CD4-positive, alpha-beta T cell (primary cell): Measurements from ENCODE around the gene FAM187B. TPM values are rescaled to one million over a fixed set of nuclear protein-coding genes. Genes with fewer than 3 reads are reported as not detected.

Experiments
- ATAC-seq: fragments of 200-7000 bp; cut with Tn5 transposase; one replicate; pipeline ENCODE4 v1.10.0; 2022; ENCODE audit warnings: mild to moderate bottlenecking; ENCODE audit not compliant: poor library complexity
- CTCF ChIA-PET: fragments of 350-600 bp; sonication (Branson Sonifier 250); formaldehyde crosslinking; loops from one replicate; lab custom pipeline; 2021; ENCODE audit warnings: antibody characterized with exemption, inconsistent platforms; lab: Charles Lee
- POLR2A ChIA-PET: fragments of 350-600 bp; sonication (Branson Sonifier 250); formaldehyde crosslinking; loops from one replicate; lab custom pipeline; 2021; ENCODE audit warnings: antibody characterized with exemption, inconsistent platforms; lab: Charles Lee
- DNase-seq, 14 experiments: peaks; one replicate each; pipeline ENCODE4 v3.0.0-alpha.2; 2013 to 2020; ENCODE audit warnings: mixed read lengths in 2 of 14
- H3K27ac ChIP-seq, 2 donors: one replicate each; pipeline versions ENCODE4 v1.5.1 to v1.7.0; 2013; ENCODE audit warnings: low read length in 2 of 2, low read depth in 1 of 2, mild to moderate bottlenecking in 1 of 2
- H3K27me3 ChIP-seq, 2 experiments: 1 replicate in 1 of 2; 2 replicates in 1 of 2; pipeline versions ENCODE4 v1.6.1 to v1.7.0; 2013; ENCODE audit warnings: low read length in 2 of 2, control low read depth in 1 of 2, mild to moderate bottlenecking in 1 of 2, moderate library complexity in 1 of 2; ENCODE audit not compliant: insufficient read depth in 2 of 2, control insufficient read depth in 1 of 2
- H3K36me3 ChIP-seq: one replicate; pipeline ENCODE4 v1.6.1; 2013; ENCODE audit warnings: low read length, control low read depth; ENCODE audit not compliant: insufficient read depth
- H3K4me1 ChIP-seq: one replicate; pipeline ENCODE4 v1.6.1; 2013; ENCODE audit warnings: low read length, control low read depth; ENCODE audit not compliant: insufficient read depth
- H3K4me3 ChIP-seq: one replicate; pipeline ENCODE4 v1.5.1; 2013; ENCODE audit warnings: mild to moderate bottlenecking, low read length, moderate library complexity
- H3K9me3 ChIP-seq, 2 experiments: 1 replicate in 1 of 2; 2 replicates in 1 of 2; pipeline versions ENCODE4 v1.6.1 to v1.7.0; 2013; ENCODE audit warnings: low read length in 2 of 2, mild to moderate bottlenecking in 2 of 2, control low read depth in 1 of 2, moderate library complexity in 1 of 2; ENCODE audit not compliant: control insufficient read depth in 1 of 2, insufficient read depth in 1 of 2
- H3K27ac Mint-ChIP-seq: one replicate; pipeline ENCODE4 v1.8.0; 2020; ENCODE audit warnings: mixed read lengths
- H3K27me3 Mint-ChIP-seq: one replicate; pipeline ENCODE4 v1.8.0; 2021; ENCODE audit warnings: mixed read lengths
- H3K36me3 Mint-ChIP-seq: one replicate; pipeline ENCODE4 v1.8.0; 2021; ENCODE audit warnings: low read depth, mixed read lengths
- H3K4me1 Mint-ChIP-seq: one replicate; pipeline ENCODE4 v1.8.0; 2021; ENCODE audit warnings: low read depth, mixed read lengths
- H3K4me3 Mint-ChIP-seq: one replicate; pipeline ENCODE4 v1.8.0; 2020; ENCODE audit warnings: mild to moderate bottlenecking, mixed read lengths
- H3K9me3 Mint-ChIP-seq: one replicate; pipeline ENCODE4 v1.8.0; 2020; ENCODE audit warnings: mixed read lengths
- intact Hi-C, 2 experiments: fragments of 100-400 bp; cut with DNase I in 1 of 2; cut with micrococcal nuclease in 1 of 2; formaldehyde crosslinking; loops; one replicate each; pipeline versions ENCODE4 v1.15.1 to v1.9.0; 2023 to 2025; cut with DNase I, micrococcal nuclease
- total RNA-seq, 174 experiments: library from RNA in 2 of 174; stranded (reverse) in 2 of 174; gene quantifications; one replicate each; pipeline ENCODE4 v1.2.3 and lab custom pipeline; 2021 to 2026
- TF ChIP-seq, protein P1 (sequence below): fragments of 200-600 bp; IDR thresholded peaks from one replicate; pipeline ENCODE4 v1.8.0; 2022; ENCODE audit warnings: antibody characterized with exemption, mild to moderate bottlenecking

The FAM187B gene
- total RNA-seq, 2 experiments from 2014 or later, result not detected

DNA sequence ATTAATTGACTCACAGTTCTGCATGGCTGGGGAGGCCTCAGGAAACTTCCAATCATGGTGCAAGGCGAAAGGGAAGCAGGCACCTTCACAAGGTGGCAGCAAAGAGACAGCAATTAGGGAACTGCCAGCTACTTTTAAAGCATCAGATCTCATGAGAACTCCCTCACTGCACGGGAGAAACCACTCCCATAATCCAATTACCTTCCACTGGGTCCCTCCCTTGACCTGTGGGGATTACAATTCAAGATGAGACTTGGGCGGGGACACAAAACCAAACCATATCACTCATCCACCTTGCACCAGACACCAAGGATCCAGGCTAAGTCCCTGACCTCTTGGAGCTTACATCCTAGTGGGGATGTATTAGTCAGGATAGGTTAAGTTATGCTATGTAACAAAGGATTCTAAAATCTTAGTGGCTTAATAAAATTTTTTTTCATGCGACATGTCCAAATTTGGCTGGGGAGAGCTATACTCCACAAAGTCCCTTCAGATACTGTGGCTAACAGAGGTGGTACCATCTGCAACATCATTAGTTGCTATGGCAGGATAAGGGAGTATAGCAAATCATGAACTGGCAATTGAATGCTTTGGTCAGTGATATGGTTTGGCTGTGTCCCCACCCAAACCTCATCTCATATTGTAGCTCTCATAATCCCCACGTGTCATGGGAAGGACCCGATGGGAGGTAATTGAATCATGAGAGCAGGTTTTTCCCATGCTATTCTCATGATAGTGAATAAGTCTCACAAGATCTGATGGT is 8.3 kb upstream of the FAM187B start:
- Mint-ChIP-seq H3K4me1 (peaks cover 33% of the 10 kb centered on the region), H3K4me3 (no peak overlapping the region), H3K27ac (no peak overlapping the region), H3K36me3 (peaks cover 11% of the 10 kb centered on the region), H3K27me3 (no peaks in the 10 kb centered on the region), H3K9me3 (peaks cover 7% of the 10 kb centered on the region)
- ChIA-PET POLR2A (interaction anchor here (0.8 to 2.1 kb wide), 3 partner anchors 24 to 69 kb away, joined by 3 to 9 read pairs (median 7); no protein-coding TSS in a partner anchor), CTCF (interaction anchor here (0.8 to 2.4 kb wide), 5 partner anchors 20 to 226 kb away, joined by 3 to 6 read pairs (median 4); partner anchors contain the start of gene FXYD5)
- Histone ChIP-seq H3K27me3 (no peaks in the 10 kb centered on the region), H3K4me3 (no peak overlapping the region), H3K36me3 (no peaks in the 10 kb centered on the region), H3K27ac (no peak overlapping the region), H3K4me1 (peaks cover 17% of the 10 kb centered on the region), H3K9me3 (peaks cover 0 to 8% of the 10 kb centered on the region in 2 experiments)
- intact Hi-C loops, result loop anchor here in 1 of 2 experiments (2.0 to 5.0 kb wide), 2 partner anchors 45 to 258 kb away; no protein-coding TSS in a partner anchor
- TF ChIP-seq, protein P1, sequence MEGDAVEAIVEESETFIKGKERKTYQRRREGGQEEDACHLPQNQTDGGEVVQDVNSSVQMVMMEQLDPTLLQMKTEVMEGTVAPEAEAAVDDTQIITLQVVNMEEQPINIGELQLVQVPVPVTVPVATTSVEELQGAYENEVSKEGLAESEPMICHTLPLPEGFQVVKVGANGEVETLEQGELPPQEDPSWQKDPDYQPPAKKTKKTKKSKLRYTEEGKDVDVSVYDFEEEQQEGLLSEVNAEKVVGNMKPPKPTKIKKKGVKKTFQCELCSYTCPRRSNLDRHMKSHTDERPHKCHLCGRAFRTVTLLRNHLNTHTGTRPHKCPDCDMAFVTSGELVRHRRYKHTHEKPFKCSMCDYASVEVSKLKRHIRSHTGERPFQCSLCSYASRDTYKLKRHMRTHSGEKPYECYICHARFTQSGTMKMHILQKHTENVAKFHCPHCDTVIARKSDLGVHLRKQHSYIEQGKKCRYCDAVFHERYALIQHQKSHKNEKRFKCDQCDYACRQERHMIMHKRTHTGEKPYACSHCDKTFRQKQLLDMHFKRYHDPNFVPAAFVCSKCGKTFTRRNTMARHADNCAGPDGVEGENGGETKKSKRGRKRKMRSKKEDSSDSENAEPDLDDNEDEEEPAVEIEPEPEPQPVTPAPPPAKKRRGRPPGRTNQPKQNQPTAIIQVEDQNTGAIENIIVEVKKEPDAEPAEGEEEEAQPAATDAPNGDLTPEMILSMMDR, result peak; percentile 48
- peak in 9 of 14 experiments; percentile 23 to 66 (median 48) for DNase-seq
- ATAC-seq, result no peak

- Mint-ChIP-seq H3K36me3 (no peaks in the 10 kb centered on the region), H3K9me3 (no peaks in the 10 kb centered on the region), H3K27ac (no peak overlapping the region), H3K4me3 (no peak overlapping the region), H3K27me3 (no peaks in the 10 kb centered on the region), H3K4me1 (peaks cover 8% of the 10 kb centered on the region)
- Histone ChIP-seq H3K4me3 (no peak overlapping the region), H3K36me3 (no peaks in the 10 kb centered on the region), H3K27ac (no peak overlapping the region), H3K9me3 (no peaks in the 10 kb centered on the region), H3K27me3 (no peaks in the 10 kb centered on the region), H3K4me1 (peaks cover 4% of the 10 kb centered on the region)
- TF ChIP-seq, protein P1, result no peak
- ATAC-seq (no peak), DNase-seq (no peak)
- intact Hi-C loops, result no loop called here
- ChIA-PET POLR2A (no interaction called here), CTCF (no interaction called here)
Observed at GRCh38 chr19:35232912-35233311, 4.4 kb upstream of the FAM187B start.

DNA sequence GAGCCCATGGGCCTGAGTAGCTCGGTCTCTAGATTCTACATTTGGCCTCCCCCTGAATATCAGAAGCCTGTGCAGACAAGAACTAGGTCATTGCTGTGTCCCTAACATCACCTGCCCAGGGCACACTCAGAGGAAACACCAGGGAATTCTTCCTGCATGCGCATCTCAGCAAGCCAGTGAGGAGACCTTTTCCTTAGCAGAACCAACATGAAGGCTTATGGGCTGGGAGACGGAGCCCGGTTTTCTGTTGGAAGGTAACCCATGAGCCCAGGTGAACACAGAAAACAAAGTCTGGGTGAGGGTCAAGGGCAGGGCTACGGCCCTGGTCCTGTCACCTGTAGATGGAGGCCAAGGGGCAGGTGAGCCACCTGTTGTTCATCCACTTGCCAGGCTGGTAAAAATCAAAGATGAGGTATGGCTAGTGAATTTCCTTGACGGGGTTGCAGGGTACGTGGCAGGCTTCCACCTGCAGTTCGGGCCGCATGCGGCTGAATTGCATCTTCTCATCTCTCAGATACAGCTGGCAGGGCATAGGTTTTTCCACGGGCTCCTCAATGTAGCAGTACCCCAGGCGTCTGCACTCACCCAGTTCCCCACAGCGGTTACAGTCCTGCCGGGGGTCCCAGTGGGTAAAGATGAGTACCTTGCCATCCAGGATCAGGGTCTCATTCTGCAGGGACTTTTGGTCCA is 3.6 kb upstream of the FAM187B start:
- H3K36me3 Mint-ChIP-seq, result no peaks in the 10 kb centered on the region
- H3K27me3 Mint-ChIP-seq, result no peaks in the 10 kb centered on the region
- DNase-seq, result no peak
- intact Hi-C loops, result no loop called here
- peaks cover 8% of the 10 kb centered on the region for H3K4me1 Mint-ChIP-seq
- Histone ChIP-seq H3K27ac (no peak overlapping the region), H3K4me3 (no peak overlapping the region), H3K27me3 (no peaks in the 10 kb centered on the region), H3K36me3 (no peaks in the 10 kb centered on the region), H3K9me3 (no peaks in the 10 kb centered on the region), H3K4me1 (peaks cover 4% of the 10 kb centered on the region)
- H3K9me3 Mint-ChIP-seq, result no peaks in the 10 kb centered on the region
- H3K27ac Mint-ChIP-seq, result no peak overlapping the region
- ChIA-PET POLR2A (interaction anchor here (0.7 kb wide), 1 partner anchor 8 kb away, joined by 4 read pairs; no protein-coding TSS in a partner anchor), CTCF (no interaction called here)
- no peak overlapping the region for H3K4me3 Mint-ChIP-seq
- no peak for ATAC-seq
- TF ChIP-seq, protein P1, result no peak
